Natural killer cell (primary cell): ENCODE results near the gene SORCS2. TPM values are rescaled to one million over a fixed set of nuclear protein-coding genes. Genes with fewer than 3 reads are reported as not detected.

ENCODE experiments used
- ATAC-seq, 3 donors: fragments of 150-1000 bp in 2 of 3; fragments of 200-7000 bp in 1 of 3; cut with Tn5 transposase; 1 replicate in 1 of 3; 2 replicates in 2 of 3; pipeline ENCODE4 v1.10.0; 2021; ENCODE audit warnings: mild to moderate bottlenecking in 2 of 3, moderate library complexity in 2 of 3
- DNase-seq, 2 donors: peaks; one replicate each; pipeline versions ENCODE4 v3.0.0 to v3.0.0-alpha.2; 2013 to 2021; ENCODE audit warnings: mixed read lengths in 1 of 2
- H3K27ac ChIP-seq: one replicate; pipeline ENCODE4 v1.5.1; 2013; ENCODE audit warnings: mild to moderate bottlenecking, low read length
- H3K27me3 ChIP-seq: one replicate; pipeline ENCODE4 v1.6.1; 2013; ENCODE audit warnings: low read length; ENCODE audit not compliant: control insufficient read depth, insufficient read depth
- H3K36me3 ChIP-seq: one replicate; pipeline ENCODE4 v1.6.1; 2013; ENCODE audit warnings: low read length; ENCODE audit not compliant: control insufficient read depth, insufficient read depth
- H3K4me1 ChIP-seq: one replicate; pipeline ENCODE4 v1.6.1; 2013; ENCODE audit warnings: low read length; ENCODE audit not compliant: control insufficient read depth, insufficient read depth
- H3K4me3 ChIP-seq: one replicate; pipeline ENCODE4 v1.5.1; 2013; ENCODE audit warnings: low read length
- H3K9me3 ChIP-seq: one replicate; pipeline ENCODE4 v1.6.1; 2013; ENCODE audit warnings: low read length; ENCODE audit not compliant: control insufficient read depth, insufficient read depth
- H3K27ac Mint-ChIP-seq, 2 donors: one replicate each; pipeline ENCODE4 v1.8.0; 2022; ENCODE audit warnings: mild to moderate bottlenecking in 2 of 2, mixed read lengths in 2 of 2, moderate library complexity in 1 of 2
- H3K27me3 Mint-ChIP-seq, 2 donors: one replicate each; pipeline ENCODE4 v1.8.0; 2022; ENCODE audit warnings: low read depth in 2 of 2, mixed read lengths in 2 of 2
- H3K36me3 Mint-ChIP-seq: one replicate; pipeline ENCODE4 v1.8.0; 2022; ENCODE audit warnings: mixed read lengths
- H3K4me1 Mint-ChIP-seq, 2 donors: one replicate each; pipeline ENCODE4 v1.8.0; 2022; ENCODE audit warnings: mixed read lengths in 2 of 2
- H3K4me3 Mint-ChIP-seq: one replicate; pipeline ENCODE4 v1.8.0; 2022; ENCODE audit warnings: mild to moderate bottlenecking, moderate library complexity, mixed read lengths
- H3K9me3 Mint-ChIP-seq, 2 donors: one replicate each; pipeline ENCODE4 v1.8.0; 2022; ENCODE audit warnings: mixed read lengths in 2 of 2
- CTCF ChIP-seq: fragments of 200-600 bp; IDR thresholded peaks from one replicate; pipeline ENCODE4 v1.8.0; 2022; ENCODE audit warnings: antibody characterized with exemption
- WGBS: methylation state at CpG from one replicate; pipeline ENCODE4 v1.1.7; 2013; ENCODE audit warnings: missing lambda C conversion rate; ENCODE audit not compliant: insufficient coverage; 5-methylcytosine and 5-hydroxymethylcytosine counted together
- intact Hi-C: fragments of 100-400 bp; cut with micrococcal nuclease; formaldehyde crosslinking; loops from one replicate; pipeline ENCODE4 v1.14.2; 2022
- total RNA-seq, 4 donors: library from RNA; stranded (reverse); fragments of 120-200 nt in 1 of 4; gene quantifications; one replicate each; pipeline versions ENCODE4 v1.2.3 to v1.2.4, GENCODE V29; 2013 to 2022

The SORCS2 gene
- total RNA-seq, 3 donors from 2014 or later (not counting 1 experiment from before 2014, with no cell fraction given): 1.2 to 2.5 (median 1.4) TPM

- H3K36me3 Mint-ChIP-seq: no peaks in the 10 kb centered on the region
- H3K9me3 Mint-ChIP-seq: no peaks in the 10 kb centered on the region
- intact Hi-C loops: no loop called here
- H3K27me3 Mint-ChIP-seq: peaks cover 0 to 9% of the 10 kb centered on the region in 2 donors
- no peaks in the 10 kb centered on the region for H3K4me1 ChIP-seq
- ATAC-seq (no peak), DNase-seq (no peak)
- no peaks in the 10 kb centered on the region for H3K9me3 ChIP-seq
- no peak overlapping the region for H3K4me3 Mint-ChIP-seq
- 90% methylated on average over 20 of the region's 20 CpGs for WGBS
- H3K36me3 ChIP-seq: no peaks in the 10 kb centered on the region
- no peak for TF ChIP-seq CTCF
- H3K4me1 Mint-ChIP-seq: no peaks in the 10 kb centered on the region
- H3K27ac Mint-ChIP-seq: no peak overlapping the region
- no peak overlapping the region for H3K4me3 ChIP-seq
- no peaks in the 10 kb centered on the region for H3K27me3 ChIP-seq
- no peak overlapping the region for H3K27ac ChIP-seq
Measured at GRCh38 chr4:7746351-7747061, 554.2 kb downstream of the SORCS2 start.

GRCh38 chr4:7747062-7747385 lies 554.7 kb downstream of the SORCS2 start:
- Mint-ChIP-seq H3K36me3 (no peaks in the 10 kb centered on the region), H3K4me1 (no peaks in the 10 kb centered on the region), H3K4me3 (no peak overlapping the region), H3K9me3 (no peaks in the 10 kb centered on the region), H3K27ac (no peak overlapping the region), H3K27me3 (peaks cover 0 to 9% of the 10 kb centered on the region in 2 donors)
- WGBS: 83% methylated on average over 7 of the region's 7 CpGs
- no peak for TF ChIP-seq CTCF
- no peak for DNase-seq
- no peak overlapping the region for H3K27ac ChIP-seq
- no peaks in the 10 kb centered on the region for H3K4me1 ChIP-seq
- H3K4me3 ChIP-seq: no peak overlapping the region
- no peaks in the 10 kb centered on the region for H3K36me3 ChIP-seq
- intact Hi-C loops: no loop called here
- no peaks in the 10 kb centered on the region for H3K27me3 ChIP-seq
- no peak for ATAC-seq
- H3K9me3 ChIP-seq: no peaks in the 10 kb centered on the region

GRCh38 chr4:7747566-7747965 lies 555.2 kb downstream of the SORCS2 start:
- Mint-ChIP-seq H3K4me1 (no peaks in the 10 kb centered on the region), H3K27ac (no peak overlapping the region), H3K36me3 (no peaks in the 10 kb centered on the region), H3K4me3 (no peak overlapping the region), H3K27me3 (peaks cover 0 to 9% of the 10 kb centered on the region in 2 donors), H3K9me3 (no peaks in the 10 kb centered on the region)
- Histone ChIP-seq H3K9me3 (no peaks in the 10 kb centered on the region), H3K27me3 (no peaks in the 10 kb centered on the region), H3K36me3 (no peaks in the 10 kb centered on the region), H3K27ac (no peak overlapping the region), H3K4me3 (no peak overlapping the region), H3K4me1 (no peaks in the 10 kb centered on the region)
- ATAC-seq: no peak
- no peak for TF ChIP-seq CTCF
- DNase-seq: no peak
- intact Hi-C loops: no loop called here
- 89% methylated on average over 11 of the region's 11 CpGs for WGBS

- DNase-seq: no peak
- ATAC-seq: no peak
- Mint-ChIP-seq H3K27me3 (peaks cover 0 to 9% of the 10 kb centered on the region in 2 donors), H3K27ac (no peak overlapping the region), H3K4me3 (no peak overlapping the region), H3K36me3 (no peaks in the 10 kb centered on the region), H3K4me1 (no peaks in the 10 kb centered on the region), H3K9me3 (no peaks in the 10 kb centered on the region)
- intact Hi-C loops: no loop called here
- no peaks in the 10 kb centered on the region for H3K9me3 ChIP-seq
- TF ChIP-seq CTCF: no peak
- H3K4me1 ChIP-seq: no peaks in the 10 kb centered on the region
- no peaks in the 10 kb centered on the region for H3K27me3 ChIP-seq
- no peaks in the 10 kb centered on the region for H3K36me3 ChIP-seq
- H3K4me3 ChIP-seq: no peak overlapping the region
- H3K27ac ChIP-seq: no peak overlapping the region
- WGBS: 70% methylated on average over 6 of the region's 6 CpGs
Measured at GRCh38 chr4:7750523-7750922, 558.2 kb downstream of the SORCS2 start.
